Renal cortex interstitium (tissue), 11 donors: ENCODE measurements around the gene UBE2L5. TPM values are rescaled to one million over a fixed set of nuclear protein-coding genes. Genes with fewer than 3 reads are reported as not detected.

Source experiments
- DNase-seq, 11 donors: peaks; one replicate each; pipeline ENCODE4 v3.0.0-alpha.2; 2013; ENCODE audit warnings: low read depth in 9 of 11, low spot score in 4 of 11; ENCODE audit errors: extremely low read depth in 1 of 11
- polyA plus RNA-seq, 3 donors: library from polyadenylated mRNA; unstranded; fragments of 120-200 nt; gene quantifications; one replicate each; pipeline ENCODE4 v1.2.1, GENCODE V29; 2013; ENCODE audit not compliant: insufficient read length in 3 of 3

UBE2L5 gene
- polyA plus RNA-seq, 3 donors: 0.85 to 1.2 (median 1.2) TPM

DNA sequence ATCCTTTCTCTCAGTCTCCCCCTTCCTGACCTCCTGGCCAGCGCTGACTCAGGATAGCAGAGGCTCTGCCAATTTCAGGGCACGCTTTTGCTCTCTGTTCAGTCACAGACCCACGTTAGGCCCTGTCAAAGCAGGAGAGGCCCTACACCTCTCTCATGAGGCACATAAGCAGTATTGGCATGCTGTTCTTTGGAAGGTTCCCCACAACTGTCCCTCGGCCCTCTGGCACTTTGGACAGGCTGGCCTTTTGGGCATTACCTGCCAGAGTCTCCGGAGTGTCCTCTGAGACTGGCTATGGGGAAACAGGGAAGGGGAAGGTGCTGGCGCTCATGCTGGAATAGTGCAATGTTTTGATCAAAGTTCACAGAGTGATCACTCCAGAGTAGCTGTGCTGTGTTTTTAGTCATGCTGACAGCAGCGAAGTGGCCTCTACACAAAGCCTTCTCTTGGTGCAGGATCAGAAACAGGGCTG, 23.7 kb upstream of the UBE2L5 start:
- no peak for DNase-seq

DNA sequence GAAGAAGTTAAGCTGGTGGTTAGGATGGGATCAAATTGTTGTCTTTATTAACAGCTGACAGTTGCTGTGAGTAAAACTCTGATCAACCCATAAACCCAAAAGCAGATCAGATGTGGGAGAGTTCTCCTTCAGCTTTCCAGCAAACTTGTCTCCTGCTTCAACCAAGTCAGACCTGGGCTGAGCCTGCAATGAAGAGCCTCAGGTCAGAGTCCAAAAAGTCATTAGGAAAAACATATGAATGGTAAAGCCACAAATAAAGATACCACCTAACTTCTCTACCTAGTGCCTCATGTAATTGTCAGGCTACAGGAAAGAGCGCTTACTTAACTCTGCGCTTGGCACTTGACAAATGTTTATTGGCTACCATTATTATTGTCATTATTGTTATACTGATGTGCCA, 21.9 kb upstream of the UBE2L5 start:
- no peak for DNase-seq

DNA sequence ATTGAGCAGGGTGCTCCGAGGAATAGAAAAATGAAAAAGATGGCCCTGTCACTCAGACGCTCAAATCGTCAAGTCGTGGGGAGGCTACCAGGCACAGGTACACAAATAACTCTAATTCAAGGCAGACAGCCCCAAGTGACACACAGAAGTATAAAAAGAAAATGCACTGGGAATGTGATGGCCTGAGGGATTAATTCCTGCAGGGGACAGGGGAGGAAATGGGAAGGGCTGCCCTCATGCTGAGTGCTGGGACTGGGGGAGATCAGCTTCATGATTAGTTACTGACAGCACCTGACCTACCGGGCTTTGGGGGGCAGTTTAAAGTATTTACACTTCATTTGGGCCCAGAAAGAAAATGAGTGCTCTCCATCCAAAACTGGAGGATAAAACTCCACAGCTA, 20.9 kb upstream of the UBE2L5 start:
- DNase-seq: no peak

DNA sequence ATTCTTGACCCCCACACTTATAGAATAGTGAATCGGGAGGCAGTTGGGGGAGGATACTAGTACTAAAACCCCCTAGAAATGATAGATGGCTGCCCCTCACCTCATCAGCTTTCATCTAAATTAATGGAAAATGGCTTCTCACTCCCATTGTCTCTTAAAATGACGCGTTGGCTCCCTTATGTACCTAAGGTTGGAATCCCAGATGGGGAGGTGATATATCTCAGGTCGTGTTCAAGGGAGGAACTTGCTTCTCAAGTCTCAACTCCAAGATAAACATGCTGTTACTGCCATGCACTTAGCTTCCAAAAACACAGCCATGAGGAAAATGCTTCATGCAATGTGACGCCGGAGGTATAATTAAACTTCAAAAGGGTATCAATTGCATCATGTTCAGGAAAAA, 18.8 kb upstream of the UBE2L5 start:
- DNase-seq: peak in 1 of 11 donors; percentile 54

DNA sequence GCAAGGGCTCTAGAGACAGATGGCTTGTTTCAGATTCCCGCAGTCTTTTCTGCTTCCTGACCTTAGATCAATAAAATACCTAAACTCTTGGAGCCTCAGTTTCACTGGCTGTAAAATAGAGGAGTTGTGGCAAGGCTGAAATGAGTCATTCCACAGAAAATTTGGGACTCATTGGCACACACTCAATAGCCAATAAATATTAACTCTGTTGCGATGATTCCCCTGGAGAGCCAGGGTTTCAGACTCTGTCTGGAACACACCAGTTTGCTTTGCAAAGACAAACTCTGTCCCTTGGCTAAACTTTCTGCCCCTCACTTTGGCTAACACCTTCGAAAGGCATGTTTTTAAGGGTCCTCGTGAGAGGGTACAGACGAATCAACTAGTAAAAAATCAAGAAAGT, 18.1 kb upstream of the UBE2L5 start:
- DNase-seq: no peak

DNA sequence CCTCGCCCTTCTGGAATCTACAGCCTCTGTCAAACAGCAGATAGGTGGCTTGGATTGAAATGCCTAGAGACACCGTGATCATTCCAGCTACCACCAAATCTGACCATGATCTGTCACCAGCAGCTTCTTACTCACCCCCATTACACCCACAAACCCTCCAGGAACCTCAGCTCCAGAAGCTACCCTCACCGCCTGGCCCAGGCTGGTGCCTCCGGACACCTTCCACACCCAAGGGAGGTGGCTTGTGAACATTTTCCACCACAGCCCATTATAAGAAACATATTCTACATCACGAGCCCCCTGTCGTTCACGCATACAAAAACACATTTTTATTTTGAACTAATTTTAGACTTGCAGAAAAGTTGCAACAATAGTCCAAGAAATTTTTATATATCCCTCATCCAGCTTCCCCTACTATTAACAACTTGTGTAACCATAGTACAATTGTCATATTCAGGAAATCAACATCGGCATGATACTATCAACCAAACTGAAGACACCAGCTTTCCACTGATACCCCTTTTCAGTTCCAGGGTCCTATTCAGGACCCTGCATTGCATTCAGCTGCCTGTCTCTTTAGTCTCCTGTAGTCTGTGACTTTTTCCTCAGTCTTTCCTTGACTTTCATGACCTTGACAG, 15.4 kb upstream of the UBE2L5 start:
- DNase-seq: no peak

DNA sequence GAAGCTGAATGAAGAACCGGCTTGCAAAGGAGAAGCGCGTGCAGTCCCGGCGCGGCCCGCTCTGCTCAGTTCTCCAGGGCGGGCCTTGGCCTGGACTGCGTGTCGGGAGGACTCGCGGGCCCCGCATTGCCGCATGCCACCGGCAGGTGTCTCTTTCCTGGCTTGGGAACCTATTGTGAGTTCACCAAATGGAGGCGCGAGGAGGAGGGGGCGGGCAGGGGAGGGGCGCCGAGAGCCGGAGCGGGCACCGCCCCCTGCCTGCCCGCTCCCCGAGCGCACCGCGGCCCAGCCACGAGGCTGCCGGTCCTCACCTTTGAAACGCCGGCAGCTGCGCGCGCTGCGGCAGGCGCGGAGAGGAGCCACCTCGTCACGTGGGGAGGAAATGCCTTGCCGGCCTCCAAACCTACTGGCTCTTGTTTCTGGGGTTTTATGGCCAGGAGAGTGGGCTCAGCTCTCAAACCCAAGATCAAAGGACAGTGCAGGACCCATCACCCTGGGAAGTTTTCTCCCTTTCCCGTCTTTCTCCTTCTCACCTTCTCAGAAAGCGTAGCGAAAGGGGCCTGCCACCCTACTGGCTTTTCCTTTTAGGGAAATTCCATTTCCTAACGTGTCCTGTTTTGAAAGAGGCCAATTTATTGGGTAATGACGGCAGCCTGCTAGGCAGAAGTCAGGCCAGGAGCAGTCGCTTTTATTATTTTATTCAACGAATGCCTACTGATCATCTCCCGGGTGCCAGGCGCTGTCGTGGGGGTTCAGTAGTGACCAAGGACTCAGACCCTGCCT, 13.8 kb upstream of the UBE2L5 start:
- DNase-seq: peak in 10 of 11 donors; percentile 69 to 91 (median 86)

DNA sequence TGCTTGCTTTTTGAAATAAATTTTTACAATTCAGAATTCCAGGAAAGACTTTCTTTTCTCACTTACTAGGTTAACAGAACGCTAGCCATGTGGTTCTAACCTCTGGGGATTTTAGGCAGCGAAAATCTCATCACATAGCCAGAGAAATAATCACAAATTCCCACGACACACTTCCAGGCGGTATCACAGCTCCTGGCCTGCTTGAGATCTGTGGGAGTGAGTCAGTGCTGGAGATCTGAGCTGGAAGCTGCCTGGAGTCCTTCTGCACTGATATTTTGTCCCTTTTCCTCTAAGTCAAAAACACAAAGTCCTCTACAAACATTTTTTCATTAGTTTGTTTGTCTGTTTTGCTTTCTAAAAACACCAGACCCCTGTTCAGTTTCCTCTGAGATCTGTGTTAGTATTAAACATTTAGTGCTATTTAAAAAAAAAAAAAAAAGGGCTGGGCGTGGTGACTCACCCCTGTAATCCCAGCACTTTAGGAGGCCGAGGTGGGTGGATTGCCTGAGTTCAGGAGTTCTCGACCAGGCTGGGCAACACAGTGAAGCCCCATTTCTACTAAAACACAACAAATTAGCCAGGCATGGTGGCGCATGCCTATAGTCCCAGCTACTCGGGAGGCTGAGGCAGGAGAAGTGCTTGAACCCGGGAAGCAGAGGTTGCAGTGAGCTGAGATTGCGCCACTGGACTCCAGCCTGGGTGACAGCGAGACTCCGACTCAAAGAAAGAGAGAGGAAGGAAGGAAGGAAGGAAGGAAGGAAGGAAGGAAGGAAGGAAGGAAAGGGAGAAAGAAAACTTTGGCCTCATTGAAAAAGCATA, 12.2 kb upstream of the UBE2L5 start:
- no peak for DNase-seq

DNA sequence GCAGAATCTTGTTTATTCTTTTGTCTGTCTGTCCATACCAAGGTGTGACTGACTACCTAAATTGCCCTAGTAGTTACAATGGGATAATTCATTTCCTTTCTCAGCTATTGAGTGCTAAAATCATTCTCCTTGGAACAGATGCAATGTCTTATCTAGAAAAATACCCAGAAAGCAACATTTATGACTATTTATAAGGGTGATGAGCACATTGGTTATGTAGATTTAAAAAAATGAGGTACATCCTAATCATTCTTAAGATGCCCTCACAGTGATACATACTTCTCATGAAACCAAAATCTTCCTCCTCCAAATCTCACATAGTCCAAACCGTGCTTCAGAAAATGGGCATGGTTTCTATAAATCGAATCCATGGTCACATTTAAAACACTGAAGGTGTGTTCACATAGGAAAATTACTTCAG, 11.6 kb upstream of the UBE2L5 start:
- DNase-seq: no peak

DNA sequence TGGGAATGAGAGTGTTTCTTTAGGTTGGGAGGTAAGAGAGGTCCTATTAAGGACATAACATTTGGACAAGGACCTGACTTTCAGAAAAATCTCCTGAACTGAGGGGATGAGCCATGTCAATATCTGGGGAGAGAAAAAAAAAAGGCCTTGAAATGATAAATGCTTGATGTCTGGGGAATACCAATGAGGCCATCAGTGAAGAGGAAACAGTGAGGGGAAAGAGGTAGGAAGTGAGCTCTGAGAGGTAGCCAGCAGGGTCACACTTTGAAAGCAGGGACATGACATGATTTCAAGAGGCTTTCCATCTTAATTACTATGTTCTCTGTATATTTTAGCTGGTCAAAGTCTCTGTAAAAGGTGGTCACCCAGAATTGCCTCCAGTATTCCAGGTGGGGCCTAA, 9.9 kb upstream of the UBE2L5 start:
- DNase-seq: no peak

DNA sequence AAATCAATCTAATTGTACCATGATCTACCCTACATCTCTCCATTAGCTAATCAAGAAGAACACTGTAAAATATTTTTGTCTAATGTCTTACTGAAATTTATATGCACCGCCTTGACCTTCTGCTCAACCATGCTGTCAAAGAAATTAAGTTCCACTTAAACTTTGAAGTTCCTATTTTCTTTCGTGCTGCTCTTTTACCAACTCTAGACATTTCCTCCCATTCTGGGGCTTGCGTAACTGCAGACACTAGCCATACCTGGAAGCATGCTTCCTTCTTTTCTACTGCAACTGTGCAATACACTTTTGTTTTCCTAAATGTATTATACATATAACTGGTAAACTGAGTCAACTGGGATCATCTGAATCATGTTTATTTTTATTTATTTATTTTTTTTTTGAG, 8.5 kb upstream of the UBE2L5 start:
- no peak for DNase-seq

DNA sequence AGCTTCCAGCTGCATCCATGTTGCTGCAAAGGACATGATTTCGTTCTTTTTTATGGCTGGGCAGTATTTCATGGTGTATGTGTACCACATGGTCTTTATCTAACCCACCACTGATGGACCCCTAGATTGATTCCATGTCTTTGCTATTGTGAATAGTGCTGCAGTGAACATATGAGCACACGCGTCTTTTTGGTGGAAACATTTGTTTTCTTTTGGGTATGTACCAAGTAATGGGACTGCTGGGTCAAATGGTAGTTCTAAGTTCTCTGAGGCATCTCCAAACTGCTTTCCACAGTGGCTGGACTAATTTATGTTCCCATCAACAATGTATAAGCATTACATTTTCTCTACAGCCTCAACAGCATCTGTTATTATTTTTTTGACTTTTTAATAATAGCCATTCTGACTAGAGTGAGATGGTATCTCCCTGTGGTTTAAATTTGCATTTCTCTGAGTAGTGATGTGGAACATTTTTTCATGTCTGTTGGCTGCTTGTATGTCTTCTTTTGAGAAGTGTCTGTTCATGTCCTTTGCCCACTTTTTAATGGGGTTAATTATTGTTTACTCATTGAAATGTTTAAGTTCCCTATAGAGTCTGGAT, 6.8 kb upstream of the UBE2L5 start:
- no peak for DNase-seq

DNA sequence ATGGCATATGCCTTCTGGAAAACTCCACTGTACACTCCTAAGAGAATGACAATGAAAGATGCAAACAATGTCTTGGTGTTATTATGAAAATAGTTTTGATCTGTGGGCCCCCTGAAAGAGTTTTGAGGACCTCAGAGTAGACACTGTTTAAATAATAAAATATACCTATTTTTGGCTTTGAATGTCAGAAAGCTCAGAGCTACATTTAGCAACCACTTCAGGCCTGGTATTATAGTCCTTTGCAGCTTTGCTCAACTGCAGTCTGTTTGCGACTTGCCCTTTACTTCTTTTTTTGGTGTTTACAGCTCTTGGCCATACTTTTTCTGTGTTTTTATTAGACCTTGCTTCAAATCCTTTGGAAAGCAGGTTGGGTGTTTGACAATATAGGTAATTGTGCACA, 5.8 kb upstream of the UBE2L5 start:
- DNase-seq: no peak

DNA sequence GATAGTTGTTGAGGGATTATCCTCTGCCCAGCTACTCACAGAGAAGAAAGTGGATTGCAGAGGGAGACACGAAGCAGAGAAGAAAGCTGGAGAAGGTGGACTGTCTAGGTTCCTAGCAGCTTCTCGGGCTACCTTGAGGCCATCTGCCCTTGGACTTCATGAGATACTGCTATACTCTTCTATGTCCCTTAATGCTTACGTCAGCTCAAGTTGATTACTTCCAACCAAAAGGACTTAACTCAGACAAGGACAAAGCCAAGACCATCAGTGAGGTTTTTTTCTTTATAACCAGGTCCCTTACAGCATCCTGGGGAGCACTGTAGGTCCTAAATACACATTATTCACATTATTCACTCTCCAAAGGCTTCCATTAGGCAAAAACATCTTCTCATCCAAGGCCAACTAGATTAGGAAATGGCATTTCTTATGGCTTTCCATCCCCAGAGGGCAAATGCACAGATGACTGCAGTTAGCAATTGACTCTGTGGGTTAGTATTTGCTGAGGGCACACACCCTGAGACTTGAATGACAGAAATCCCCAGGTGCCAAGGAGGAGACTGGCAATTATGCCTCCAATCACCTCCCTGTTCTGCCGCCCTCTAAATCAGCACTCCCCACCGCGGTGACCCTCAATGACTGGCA, 4.1 kb upstream of the UBE2L5 start:
- DNase-seq: no peak

DNA sequence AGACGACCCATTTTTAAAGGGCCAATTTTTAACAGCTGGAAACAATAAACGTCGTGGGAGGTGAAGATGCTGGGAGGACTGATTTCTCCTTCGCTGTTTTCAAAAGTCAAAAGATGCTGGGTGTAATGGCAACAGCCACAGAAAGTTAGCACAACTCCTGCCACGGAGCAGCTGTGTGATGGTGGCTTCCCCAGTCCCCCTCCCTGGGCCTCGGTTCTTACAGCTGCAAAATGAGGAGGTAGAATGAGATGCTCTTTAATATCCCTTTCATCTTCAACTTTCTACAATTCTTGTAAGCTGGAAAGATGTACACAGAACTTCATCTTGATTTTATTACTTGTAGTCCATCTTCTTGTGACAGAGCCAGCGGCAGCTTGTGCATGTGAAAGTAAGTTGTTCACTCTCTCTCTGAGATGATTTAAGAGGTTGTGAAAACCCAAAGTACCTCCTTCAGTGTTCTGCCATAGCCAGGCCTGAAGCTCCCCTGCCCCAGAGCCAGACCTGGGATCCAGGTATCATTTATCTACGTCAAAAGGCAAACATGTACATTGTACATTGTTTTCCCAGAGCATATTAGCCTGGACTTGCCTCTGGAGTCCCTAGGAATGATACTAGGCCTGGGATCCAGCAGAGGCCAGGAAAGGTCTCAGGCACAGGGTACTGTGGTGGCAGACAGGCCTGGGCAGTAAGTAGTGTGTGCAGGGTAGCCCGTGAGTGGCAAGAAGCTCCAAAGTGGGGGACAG, 3.4 kb upstream of the UBE2L5 start:
- no peak for DNase-seq

DNA sequence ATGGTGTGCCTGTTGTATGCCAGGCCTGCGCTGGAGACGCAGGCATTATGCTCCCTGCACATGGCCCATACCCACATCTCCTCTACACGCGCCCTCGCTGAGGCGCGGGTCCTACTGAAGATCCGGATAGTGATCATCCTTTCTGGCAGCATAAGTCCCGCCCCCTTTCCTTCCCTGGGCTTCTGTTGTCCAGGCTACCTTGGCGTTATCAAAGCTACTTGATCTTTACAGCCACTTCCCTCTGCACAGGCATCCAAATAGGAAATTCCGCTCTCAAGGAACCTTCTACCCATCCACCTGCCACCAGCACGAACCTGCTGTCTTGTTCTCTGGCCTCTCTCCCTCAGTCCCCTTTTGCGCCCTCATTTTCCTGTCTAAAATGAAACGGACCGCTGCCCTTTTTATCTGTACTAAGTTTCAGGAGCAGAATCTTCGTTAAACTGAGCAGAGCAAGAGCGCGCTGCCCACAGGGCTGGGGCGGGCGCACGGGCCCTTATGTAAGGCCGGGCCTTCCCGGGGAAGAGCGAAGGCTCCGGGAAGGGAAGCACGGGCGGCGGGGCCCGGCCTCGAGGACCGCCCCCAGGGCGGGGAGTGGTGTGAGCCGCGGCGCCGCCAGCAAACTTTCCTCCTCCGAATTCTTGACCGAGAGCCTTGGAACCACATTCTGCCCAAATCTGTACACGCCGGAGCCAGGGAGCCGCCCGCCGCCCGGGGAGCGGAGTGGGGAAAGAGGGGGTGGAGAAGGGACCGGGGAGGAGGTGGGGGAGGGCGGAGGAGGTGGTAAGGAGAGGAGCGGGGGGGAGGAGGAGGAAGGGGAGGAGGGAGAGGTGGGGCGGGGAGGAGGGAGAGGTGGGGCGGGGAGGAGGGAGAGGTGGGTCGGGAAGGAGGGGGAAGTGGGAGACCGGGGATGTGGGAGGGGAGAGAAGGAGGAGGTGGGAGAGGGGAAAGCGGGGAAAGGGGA, 920 bp upstream of the UBE2L5 start:
- DNase-seq: peak in 8 of 11 donors; percentile 40 to 77 (median 64)

DNA sequence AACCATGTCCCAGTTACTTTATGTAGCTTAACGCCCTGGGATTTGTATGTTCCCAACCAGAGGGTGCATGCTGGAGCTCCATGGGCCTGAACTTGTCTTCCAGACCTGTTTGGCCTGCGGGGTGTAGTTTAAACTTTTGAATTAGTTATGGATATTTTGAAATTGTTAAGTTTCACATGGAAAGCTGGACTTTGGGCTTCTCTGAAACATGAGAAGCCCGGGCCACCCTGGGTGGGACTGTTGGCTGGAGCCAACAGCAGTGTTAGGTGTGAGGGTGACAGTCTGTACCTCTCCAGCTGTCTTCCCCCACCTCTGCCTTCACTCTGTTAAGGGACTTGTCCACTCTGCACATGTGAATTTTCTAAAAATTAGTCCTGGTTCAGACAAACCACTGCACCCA, 1.6 kb downstream of the UBE2L5 start:
- no peak for DNase-seq
